Measurements from ENCODE around the gene MACROD2. TPM values are rescaled to one million over a fixed set of nuclear protein-coding genes. Genes with fewer than 3 reads are reported as not detected.

MACROD2 gene
- total RNA-seq, 2 donors from 2014 or later, result not detected

GRCh38 chr20:16064989-16065707 is 2069.8 kb downstream of the MACROD2 start:
- DNase-seq, result no peak
- H3K4me3 Mint-ChIP-seq, result no peak overlapping the region
- H3K36me3 Mint-ChIP-seq (ENCODE audit: insufficient read depth in 2 of 2), result peaks cover 0 to 3% of the 10 kb centered on the region in 2 donors
- H3K4me1 Mint-ChIP-seq (ENCODE audit: low read depth), result no peaks in the 10 kb centered on the region
- H3K27ac Mint-ChIP-seq, result no peak overlapping the region
- H3K27me3 Mint-ChIP-seq (ENCODE audit: low read depth), result no peaks in the 10 kb centered on the region
- peaks cover 9 to 11% of the 10 kb centered on the region in 2 donors for H3K9me3 Mint-ChIP-seq
- ATAC-seq (replicated peaks in 1 of 2), result no peak

GRCh38 chr20:16066571-16066970 is 2071.3 kb downstream of the MACROD2 start:
- Mint-ChIP-seq H3K36me3 (ENCODE audit: insufficient read depth in 2 of 2) (peaks cover 0 to 3% of the 10 kb centered on the region in 2 donors), H3K4me3 (no peak overlapping the region), H3K9me3 (peaks cover 9% of the 10 kb centered on the region in 2 donors), H3K4me1 (ENCODE audit: low read depth) (no peaks in the 10 kb centered on the region), H3K27ac (no peak overlapping the region), H3K27me3 (ENCODE audit: low read depth) (no peaks in the 10 kb centered on the region)
- ATAC-seq (replicated peaks in 1 of 2) (no peak), DNase-seq (no peak)

GRCh38 chr20:16069389-16070010 is 2074.2 kb downstream of the MACROD2 start:
- H3K27me3 Mint-ChIP-seq (ENCODE audit: low read depth), result no peaks in the 10 kb centered on the region
- DNase-seq (no peak), ATAC-seq (replicated peaks in 1 of 2) (no peak)
- H3K36me3 Mint-ChIP-seq (ENCODE audit: insufficient read depth in 2 of 2), result peaks cover 0 to 3% of the 10 kb centered on the region in 2 donors
- no peaks in the 10 kb centered on the region for H3K4me1 Mint-ChIP-seq (ENCODE audit: low read depth)
- H3K9me3 Mint-ChIP-seq, result peaks cover 9 to 11% of the 10 kb centered on the region in 2 donors
- H3K27ac Mint-ChIP-seq, result no peak overlapping the region
- H3K4me3 Mint-ChIP-seq, result no peak overlapping the region

- ATAC-seq (replicated peaks in 1 of 2) (no peak), DNase-seq (no peak)
- peaks cover 13 to 16% of the 10 kb centered on the region in 2 donors for H3K9me3 Mint-ChIP-seq
- H3K4me3 Mint-ChIP-seq, result no peak overlapping the region
- no peak overlapping the region for H3K27ac Mint-ChIP-seq
- H3K4me1 Mint-ChIP-seq (ENCODE audit: low read depth), result no peaks in the 10 kb centered on the region
- H3K36me3 Mint-ChIP-seq (ENCODE audit: insufficient read depth in 2 of 2), result peaks cover 0 to 3% of the 10 kb centered on the region in 2 donors
- no peaks in the 10 kb centered on the region for H3K27me3 Mint-ChIP-seq (ENCODE audit: low read depth)
These were observed 2076.9 kb downstream of the MACROD2 start for GRCh38 chr20:16072220-16072619.

GRCh38 chr20:16078172-16078898 is 2083.0 kb downstream of the MACROD2 start:
- DNase-seq, result no peak
- ATAC-seq (replicated peaks in 1 of 2), result no peak
- Mint-ChIP-seq H3K4me3 (no peak overlapping the region), H3K27me3 (ENCODE audit: low read depth) (no peaks in the 10 kb centered on the region), H3K36me3 (ENCODE audit: insufficient read depth in 2 of 2) (no peaks in the 10 kb centered on the region), H3K4me1 (ENCODE audit: low read depth) (no peaks in the 10 kb centered on the region), H3K9me3 (peaks cover 7 to 8% of the 10 kb centered on the region in 2 donors), H3K27ac (no peak overlapping the region)

GRCh38 chr20:16081421-16081820 is 2086.1 kb downstream of the MACROD2 start:
- DNase-seq (no peak), ATAC-seq (replicated peaks in 1 of 2) (no peak)
- H3K4me1 Mint-ChIP-seq (ENCODE audit: low read depth), result no peaks in the 10 kb centered on the region
- H3K36me3 Mint-ChIP-seq (ENCODE audit: insufficient read depth in 2 of 2), result no peaks in the 10 kb centered on the region
- peaks cover 2 to 4% of the 10 kb centered on the region in 2 donors for H3K9me3 Mint-ChIP-seq
- no peak overlapping the region for H3K4me3 Mint-ChIP-seq
- no peak overlapping the region for H3K27ac Mint-ChIP-seq
- H3K27me3 Mint-ChIP-seq (ENCODE audit: low read depth), result no peaks in the 10 kb centered on the region

GRCh38 chr20:16082051-16082550 is 2086.8 kb downstream of the MACROD2 start:
- Mint-ChIP-seq H3K4me1 (ENCODE audit: low read depth) (no peaks in the 10 kb centered on the region), H3K27ac (no peak overlapping the region), H3K9me3 (peaks cover 7% of the 10 kb centered on the region in 2 donors), H3K27me3 (ENCODE audit: low read depth) (no peaks in the 10 kb centered on the region), H3K4me3 (no peak overlapping the region), H3K36me3 (ENCODE audit: insufficient read depth in 2 of 2) (no peaks in the 10 kb centered on the region)
- ATAC-seq (replicated peaks in 1 of 2) (no peak), DNase-seq (no peak)

GRCh38 chr20:16083639-16084280 is 2088.4 kb downstream of the MACROD2 start:
- no peak overlapping the region for H3K4me3 Mint-ChIP-seq
- H3K27me3 Mint-ChIP-seq (ENCODE audit: low read depth), result no peaks in the 10 kb centered on the region
- H3K27ac Mint-ChIP-seq, result no peak overlapping the region
- H3K9me3 Mint-ChIP-seq, result peaks cover 9 to 10% of the 10 kb centered on the region in 2 donors
- ATAC-seq (replicated peaks in 1 of 2) (no peak), DNase-seq (no peak)
- no peaks in the 10 kb centered on the region for H3K36me3 Mint-ChIP-seq (ENCODE audit: insufficient read depth in 2 of 2)
- no peaks in the 10 kb centered on the region for H3K4me1 Mint-ChIP-seq (ENCODE audit: low read depth)

- DNase-seq (no peak), ATAC-seq (replicated peaks in 1 of 2) (no peak)
- no peaks in the 10 kb centered on the region for H3K36me3 Mint-ChIP-seq (ENCODE audit: insufficient read depth in 2 of 2)
- peaks cover 1 to 9% of the 10 kb centered on the region in 2 donors for H3K9me3 Mint-ChIP-seq
- no peaks in the 10 kb centered on the region for H3K27me3 Mint-ChIP-seq (ENCODE audit: low read depth)
- H3K27ac Mint-ChIP-seq, result no peak overlapping the region
- no peak overlapping the region for H3K4me3 Mint-ChIP-seq
- no peaks in the 10 kb centered on the region for H3K4me1 Mint-ChIP-seq (ENCODE audit: low read depth)
These were observed 2099.9 kb downstream of the MACROD2 start for GRCh38 chr20:16095226-16095625.

GRCh38 chr20:16096756-16097326 is 2101.5 kb downstream of the MACROD2 start:
- Mint-ChIP-seq H3K27me3 (ENCODE audit: low read depth) (no peaks in the 10 kb centered on the region), H3K4me1 (ENCODE audit: low read depth) (no peaks in the 10 kb centered on the region), H3K36me3 (ENCODE audit: insufficient read depth in 2 of 2) (no peaks in the 10 kb centered on the region), H3K27ac (no peak overlapping the region), H3K9me3 (peaks cover 1 to 11% of the 10 kb centered on the region in 2 donors), H3K4me3 (no peak overlapping the region)
- ATAC-seq (replicated peaks in 1 of 2) (no peak), DNase-seq (no peak)

- no peak overlapping the region for H3K27ac Mint-ChIP-seq
- no peak overlapping the region for H3K4me3 Mint-ChIP-seq
- no peaks in the 10 kb centered on the region for H3K4me1 Mint-ChIP-seq (ENCODE audit: low read depth)
- H3K9me3 Mint-ChIP-seq, result peaks cover 1 to 11% of the 10 kb centered on the region in 2 donors
- no peaks in the 10 kb centered on the region for H3K36me3 Mint-ChIP-seq (ENCODE audit: insufficient read depth in 2 of 2)
- ATAC-seq (replicated peaks in 1 of 2), result no peak
- H3K27me3 Mint-ChIP-seq (ENCODE audit: low read depth), result no peaks in the 10 kb centered on the region
- no peak for DNase-seq
These were observed 2102.5 kb downstream of the MACROD2 start for GRCh38 chr20:16097788-16098187.

- no peak for ATAC-seq (replicated peaks in 1 of 2)
- DNase-seq, result no peak
- H3K27me3 Mint-ChIP-seq (ENCODE audit: low read depth), result no peaks in the 10 kb centered on the region
- no peaks in the 10 kb centered on the region for H3K36me3 Mint-ChIP-seq (ENCODE audit: insufficient read depth in 2 of 2)
- H3K4me3 Mint-ChIP-seq, result no peak overlapping the region
- H3K9me3 Mint-ChIP-seq, result peaks cover 1 to 11% of the 10 kb centered on the region in 2 donors
- H3K27ac Mint-ChIP-seq, result no peak overlapping the region
- no peaks in the 10 kb centered on the region for H3K4me1 Mint-ChIP-seq (ENCODE audit: low read depth)
These were observed 2103.7 kb downstream of the MACROD2 start for GRCh38 chr20:16098890-16099639.

Data from activated T-cell treated with anti-CD3 and anti-CD28 coated beads, Interleukin-2, amount 50 U/mL, for 72 hours (primary cell).